HG03280 (cell line): Measurements from ENCODE around the gene CX3CL1.
A peak's percentile ranks its signal among the peaks of the same experiment; 100 is the strongest.
"Not testable (repeated sequence)": the region's sequence is repeated elsewhere in the genome, so short reads cannot be mapped to it uniquely, and the experiment has no call there.

Experiments
- ATAC-seq: cut with Tn5 transposase; IDR thresholded peaks from one replicate; pipeline ENCODE4 v1.9.1; 2021; ENCODE audit warnings: mild to moderate bottlenecking, moderate library complexity; ENCODE audit not compliant: unreplicated experiment

Gene CX3CL1

GRCh38 chr16:57356547-57356946, 15.7 kb upstream of the CX3CL1 start:
- no peak for ATAC-seq

- ATAC-seq: no peak
Measured at GRCh38 chr16:57357330-57358085, 14.8 kb upstream of the CX3CL1 start.

GRCh38 chr16:57358086-57358420, 14.2 kb upstream of the CX3CL1 start:
- no peak for ATAC-seq

GRCh38 chr16:57358527-57359095, 13.7 kb upstream of the CX3CL1 start, which contains the start of gene CCL22:
Gene CCL22, plus strand, starts transcription at chr16:57358783. Its CDS starts 34 bp downstream, at chr16:57358817.
- ATAC-seq: no peak

GRCh38 chr16:57360321-57360935, 11.9 kb upstream of the CX3CL1 start:
- no peak for ATAC-seq

- no peak for ATAC-seq
Measured at GRCh38 chr16:57361404-57361803, 10.9 kb upstream of the CX3CL1 start.

- no peak for ATAC-seq
Measured at GRCh38 chr16:57364143-57364542, 8.1 kb upstream of the CX3CL1 start.

- no peak for ATAC-seq
Measured at GRCh38 chr16:57366544-57367040, 5.7 kb upstream of the CX3CL1 start.

- no peak for ATAC-seq
Measured at GRCh38 chr16:57367116-57367752, 5.1 kb upstream of the CX3CL1 start.

GRCh38 chr16:57371494-57372371, 557 bp upstream of the CX3CL1 start:
- ATAC-seq: no peak

GRCh38 chr16:57373117-57373947, 1.0 kb downstream of the CX3CL1 start:
- no peak for ATAC-seq

- ATAC-seq: no peak
Measured at GRCh38 chr16:57374067-57374534, 1.8 kb downstream of the CX3CL1 start.

GRCh38 chr16:57374925-57375465, 2.7 kb downstream of the CX3CL1 start:
- ATAC-seq: not testable (repeated sequence)

- ATAC-seq: no peak
Measured at GRCh38 chr16:57376313-57376818, 4.1 kb downstream of the CX3CL1 start.

- peak; percentile 57 for ATAC-seq
Measured at GRCh38 chr16:57377080-57377841, 5.0 kb downstream of the CX3CL1 start.

- no peak for ATAC-seq
Measured at GRCh38 chr16:57379579-57379978, 7.3 kb downstream of the CX3CL1 start.

- no peak for ATAC-seq
Measured at GRCh38 chr16:57380671-57381462, 8.6 kb downstream of the CX3CL1 start.
